Left lung (tissue), 10 donors: ENCODE measurements around the gene ACTN2. TPM values are rescaled to one million over a fixed set of nuclear protein-coding genes. Genes with fewer than 3 reads are reported as not detected.
A peak's percentile ranks its signal among the peaks of the same experiment; 100 is the strongest.
"Not testable (repeated sequence)": the region's sequence is repeated elsewhere in the genome, so short reads cannot be mapped to it uniquely, and the experiment has no call there.

Experiments
- ATAC-seq: fragments of 200-7000 bp; cut with Tn5 transposase; one replicate; pipeline ENCODE4 v1.9.1; 2020; ENCODE audit warnings: moderate library complexity
- DNase-seq, 4 donors: peaks; one replicate each; pipeline ENCODE4 v3.0.0-alpha.2; 2013 to 2020
- H3K27ac ChIP-seq, 2 donors: fragments of 200-600 bp; sonication (generic) in 1 of 2; one replicate each; pipeline versions ENCODE4 v1.5.0 to v1.8.0; 2020 to 2021
- H3K27me3 ChIP-seq, 2 donors: fragments of 200-600 bp; sonication (generic) in 1 of 2; one replicate each; pipeline versions ENCODE4 v1.5.0 to v1.8.0; 2020 to 2021
- H3K36me3 ChIP-seq, 2 donors: fragments of 200-600 bp; sonication (generic) in 1 of 2; one replicate each; pipeline versions ENCODE4 v1.5.0 to v1.8.0; 2020 to 2021
- H3K4me1 ChIP-seq, 2 donors: fragments of 200-600 bp; one replicate each; pipeline ENCODE4 v1.8.0; 2021
- H3K4me3 ChIP-seq, 2 donors: fragments of 200-600 bp; sonication (generic) in 1 of 2; one replicate each; pipeline versions ENCODE4 v1.5.0 to v1.8.0; 2020 to 2021; ENCODE audit warnings: mild to moderate bottlenecking in 1 of 2
- H3K9me3 ChIP-seq, 2 donors: fragments of 200-600 bp; sonication (generic) in 1 of 2; one replicate each; pipeline versions ENCODE4 v1.5.0 to v1.8.0; 2020 to 2021
- intact Hi-C, 2 donors: fragments of 100-400 bp; cut with DNase I; formaldehyde crosslinking; loops; one replicate each; pipeline versions ENCODE4 v1.11.2 to v1.14.2; 2022
- polyA plus RNA-seq, 6 donors: library from polyadenylated mRNA; unstranded; fragments of 120-200 nt; gene quantifications; one replicate each; pipeline ENCODE4 v1.2.1, GENCODE V29; 2013; ENCODE audit not compliant: insufficient read length in 6 of 6
- total RNA-seq, 2 donors: library from RNA; stranded (reverse); fragmentation: NEBNext Ultra II Directional; extraction: Animal tissue kit (Norgen Biotek cat#: 25700); gene quantifications; one replicate each; pipeline ENCODE4 v1.2.1, GENCODE V29; 2021
- TF ChIP-seq, protein P1 (sequence below), 2 donors: fragments of 200-600 bp; sonication (generic) in 1 of 2; IDR thresholded peaks; one replicate each; pipeline versions ENCODE4 v1.5.0 to v1.8.0; 2021; ENCODE audit warnings: antibody characterized with exemption in 2 of 2
- donor health status: DM: no; HTN: yes; CAD: no.
- donor health status: DM: no; HTN: no; CAD: no.

Gene ACTN2
- total and polyA plus RNA-seq, 8 donors = 1.3 to 4.0 (median 2.5) TPM

DNA sequence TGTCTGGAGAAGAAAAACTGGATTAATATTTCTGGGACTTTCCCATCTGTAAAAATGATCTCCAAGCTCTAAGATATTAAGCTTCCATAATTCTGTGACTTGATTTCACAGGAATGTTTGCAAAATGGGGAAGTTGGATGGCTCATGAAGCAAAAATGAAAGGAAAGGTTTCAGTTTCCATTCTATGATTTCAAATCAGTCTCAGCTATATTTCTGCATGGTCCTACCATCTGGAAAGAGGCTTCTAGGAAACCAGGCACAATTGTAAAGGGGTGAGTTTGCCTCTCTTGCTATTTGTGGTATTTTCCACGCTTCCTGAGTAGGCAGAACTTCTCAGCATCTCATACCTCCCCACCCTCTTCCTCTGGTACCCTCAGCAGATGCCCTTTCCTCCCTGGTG lies 22.4 kb upstream of the ACTN2 start:
- Histone ChIP-seq H3K9me3 (no peaks in the 10 kb centered on the region), H3K27ac (no peak overlapping the region), H3K27me3 (no peaks in the 10 kb centered on the region), H3K36me3 (no peaks in the 10 kb centered on the region), H3K4me3 (no peak overlapping the region), H3K4me1 (no peaks in the 10 kb centered on the region)
- no peak for DNase-seq
- TF ChIP-seq, protein P1, sequence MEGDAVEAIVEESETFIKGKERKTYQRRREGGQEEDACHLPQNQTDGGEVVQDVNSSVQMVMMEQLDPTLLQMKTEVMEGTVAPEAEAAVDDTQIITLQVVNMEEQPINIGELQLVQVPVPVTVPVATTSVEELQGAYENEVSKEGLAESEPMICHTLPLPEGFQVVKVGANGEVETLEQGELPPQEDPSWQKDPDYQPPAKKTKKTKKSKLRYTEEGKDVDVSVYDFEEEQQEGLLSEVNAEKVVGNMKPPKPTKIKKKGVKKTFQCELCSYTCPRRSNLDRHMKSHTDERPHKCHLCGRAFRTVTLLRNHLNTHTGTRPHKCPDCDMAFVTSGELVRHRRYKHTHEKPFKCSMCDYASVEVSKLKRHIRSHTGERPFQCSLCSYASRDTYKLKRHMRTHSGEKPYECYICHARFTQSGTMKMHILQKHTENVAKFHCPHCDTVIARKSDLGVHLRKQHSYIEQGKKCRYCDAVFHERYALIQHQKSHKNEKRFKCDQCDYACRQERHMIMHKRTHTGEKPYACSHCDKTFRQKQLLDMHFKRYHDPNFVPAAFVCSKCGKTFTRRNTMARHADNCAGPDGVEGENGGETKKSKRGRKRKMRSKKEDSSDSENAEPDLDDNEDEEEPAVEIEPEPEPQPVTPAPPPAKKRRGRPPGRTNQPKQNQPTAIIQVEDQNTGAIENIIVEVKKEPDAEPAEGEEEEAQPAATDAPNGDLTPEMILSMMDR (IDR thresholded peaks at IDR 0.05) = no peak
- intact Hi-C loops = no loop called here
- no peak for ATAC-seq

DNA sequence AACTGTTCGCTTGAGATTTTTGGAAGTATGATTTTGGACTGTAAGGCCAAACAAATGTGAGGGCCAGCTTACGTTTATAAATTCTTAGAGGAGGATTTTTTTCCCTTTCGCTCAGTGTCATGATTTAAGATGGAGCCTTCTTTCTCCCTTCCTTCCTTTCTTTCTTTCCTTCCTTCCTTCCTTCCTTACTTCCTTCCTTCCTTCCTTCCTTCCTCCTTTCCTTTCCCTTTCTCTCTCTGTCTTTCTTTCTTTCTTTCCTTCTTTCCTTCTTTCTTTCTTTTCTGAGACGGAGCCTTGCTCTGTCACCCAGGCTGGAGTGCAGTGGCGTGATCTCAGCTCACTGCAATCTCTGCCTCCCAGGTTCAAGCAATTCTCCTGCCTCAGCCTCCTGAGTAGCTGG lies 17.4 kb upstream of the ACTN2 start:
- H3K27me3 ChIP-seq, H3K9me3 ChIP-seq, ATAC-seq, H3K36me3 ChIP-seq, intact Hi-C loops, H3K27ac ChIP-seq, H3K4me1 ChIP-seq, DNase-seq, H3K4me3 ChIP-seq: not testable (repeated sequence)

DNA sequence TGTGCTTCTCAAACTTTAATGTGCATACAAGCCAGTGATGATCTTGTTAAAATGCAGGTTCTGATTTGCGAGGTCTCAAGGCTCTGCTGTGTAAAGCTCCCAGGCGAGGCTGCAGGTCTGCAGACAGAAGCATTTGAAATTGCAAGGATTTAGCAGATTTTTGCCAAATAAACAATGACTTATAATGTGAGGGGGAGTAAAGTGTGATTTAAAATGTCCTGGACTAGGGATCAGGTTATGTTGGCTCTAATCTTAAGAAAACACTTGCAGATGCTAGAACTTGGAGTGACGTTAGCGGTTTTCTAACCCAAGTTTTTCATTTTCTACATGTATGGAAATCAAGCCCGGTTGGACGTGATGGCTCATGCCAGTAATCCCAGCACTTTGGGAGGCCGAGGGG lies 16.2 kb upstream of the ACTN2 start:
- H3K4me3 ChIP-seq = no peak overlapping the region
- TF ChIP-seq, protein P1 (IDR thresholded peaks at IDR 0.05) = no peak
- H3K36me3 ChIP-seq = no peaks in the 10 kb centered on the region
- no peak for ATAC-seq
- intact Hi-C loops = no loop called here
- H3K27me3 ChIP-seq = peaks cover 0 to 9% of the 10 kb centered on the region in 2 donors
- no peaks in the 10 kb centered on the region for H3K4me1 ChIP-seq
- no peak for DNase-seq
- H3K9me3 ChIP-seq = no peaks in the 10 kb centered on the region
- no peak overlapping the region for H3K27ac ChIP-seq

DNA sequence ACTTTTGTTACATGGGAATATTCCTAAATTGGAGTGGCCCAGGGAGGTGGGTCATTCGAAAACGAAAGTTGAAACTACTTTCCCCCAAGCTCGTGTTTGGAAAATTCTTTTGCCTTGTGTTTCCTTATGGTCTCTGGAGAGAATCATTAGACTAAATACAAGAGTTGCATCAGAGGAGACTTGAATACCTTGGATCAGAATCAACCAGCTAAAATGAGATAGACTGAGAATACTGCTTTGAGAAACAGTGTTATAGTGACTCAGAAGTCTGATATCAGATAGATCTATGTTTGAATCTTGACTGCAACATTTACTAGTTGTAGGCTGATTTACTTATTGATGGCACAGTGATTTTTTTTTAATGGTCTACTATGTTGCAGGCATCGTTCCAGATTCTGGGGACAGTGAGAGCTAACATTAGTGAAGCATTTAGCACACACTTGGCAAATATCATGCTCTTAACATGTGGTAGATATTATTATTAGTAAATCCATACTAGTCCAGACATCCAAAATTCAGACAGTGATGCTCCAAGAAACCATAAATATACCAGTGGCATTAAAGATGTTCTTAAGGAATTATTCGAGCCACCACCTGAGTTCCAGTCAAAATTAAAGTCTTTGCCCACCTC lies 12.9 kb upstream of the ACTN2 start:
- Histone ChIP-seq H3K4me1 (no peaks in the 10 kb centered on the region), H3K4me3 (no peak overlapping the region), H3K27me3 (peaks cover 0 to 9% of the 10 kb centered on the region in 2 donors), H3K36me3 (no peaks in the 10 kb centered on the region), H3K9me3 (no peaks in the 10 kb centered on the region), H3K27ac (peak overlapping the region in 1 of 2 donors; percentile 18)
- TF ChIP-seq, protein P1 (IDR thresholded peaks at IDR 0.05) = no peak
- DNase-seq (peak in 2 of 4 donors; percentile 54 to 64), ATAC-seq (peak; percentile 58)
- intact Hi-C loops = no loop called here

DNA sequence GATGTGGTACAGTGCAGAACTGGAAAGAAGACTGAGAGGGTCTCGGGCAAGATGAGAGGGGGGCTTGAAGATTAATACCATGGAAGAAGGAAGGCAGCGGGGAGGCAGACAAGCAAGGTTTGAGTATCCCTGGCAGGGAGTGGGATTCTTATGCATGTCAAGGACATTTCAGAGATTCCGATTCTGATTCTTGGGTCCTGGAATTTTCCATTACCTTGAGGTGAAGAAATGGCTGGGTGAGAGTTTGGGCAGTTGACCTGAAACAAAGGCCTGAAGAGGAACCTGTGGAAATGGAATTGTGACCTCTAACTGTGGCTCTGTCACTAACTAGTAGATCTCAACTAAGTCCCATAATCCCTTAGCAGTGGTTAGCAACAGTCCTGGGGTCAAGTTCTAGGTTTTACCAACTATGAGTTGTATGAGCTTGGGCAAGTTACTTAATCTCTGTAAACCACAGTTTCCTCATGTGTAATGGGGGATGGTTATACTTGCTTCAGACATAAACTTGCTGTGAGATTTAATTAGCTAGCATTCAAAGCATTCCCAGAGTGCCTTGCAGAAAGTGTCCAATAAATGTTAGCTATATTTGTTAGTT lies 8.6 kb upstream of the ACTN2 start:
- TF ChIP-seq, protein P1 (IDR thresholded peaks at IDR 0.05) = no peak
- Histone ChIP-seq H3K4me1 (no peaks in the 10 kb centered on the region), H3K36me3 (no peaks in the 10 kb centered on the region), H3K9me3 (no peaks in the 10 kb centered on the region), H3K27me3 (peaks cover 0 to under 1% of the 10 kb centered on the region in 2 donors), H3K4me3 (no peak overlapping the region), H3K27ac (no peak overlapping the region)
- DNase-seq = no peak
- intact Hi-C loops = no loop called here
- no peak for ATAC-seq
